Ishikawa (cell line): ENCODE results near the gene ACOX3.

Experiments used
- CEBPB ChIP-seq: IDR thresholded peaks from 2 replicates; pipeline ENCODE4 v1.6.1; 2012
- CREB1 ChIP-seq: IDR thresholded peaks from 2 replicates; pipeline ENCODE4 v1.6.1; 2012; ENCODE audit warnings: low read depth
- EP300 ChIP-seq: IDR thresholded peaks from 2 replicates; pipeline ENCODE4 v1.6.1; 2012; ENCODE audit warnings: borderline replicate concordance
- TAF1 ChIP-seq: IDR thresholded peaks from 2 replicates; pipeline ENCODE4 v1.6.1; 2012; ENCODE audit warnings: low read depth, mild to moderate bottlenecking
- YY1 ChIP-seq: IDR thresholded peaks from 2 replicates; pipeline ENCODE4 v1.6.1; 2012; ENCODE audit warnings: low read depth
- ZBTB7A ChIP-seq: IDR thresholded peaks from 2 replicates; pipeline ENCODE4 v1.6.1; 2012; ENCODE audit warnings: low read depth

- no peak for TF ChIP-seq CREB1
- no peak for TF ChIP-seq ZBTB7A
- no peak for TF ChIP-seq CEBPB
- TF ChIP-seq YY1: no peak
- TF ChIP-seq EP300: no peak
- no peak for TF ChIP-seq TAF1
Measured at GRCh38 chr4:8461616-8462015, 21.1 kb upstream of the ACOX3 start.
